ENCODE measurements around the gene SMARCAL1.

Gene SMARCAL1

DNA sequence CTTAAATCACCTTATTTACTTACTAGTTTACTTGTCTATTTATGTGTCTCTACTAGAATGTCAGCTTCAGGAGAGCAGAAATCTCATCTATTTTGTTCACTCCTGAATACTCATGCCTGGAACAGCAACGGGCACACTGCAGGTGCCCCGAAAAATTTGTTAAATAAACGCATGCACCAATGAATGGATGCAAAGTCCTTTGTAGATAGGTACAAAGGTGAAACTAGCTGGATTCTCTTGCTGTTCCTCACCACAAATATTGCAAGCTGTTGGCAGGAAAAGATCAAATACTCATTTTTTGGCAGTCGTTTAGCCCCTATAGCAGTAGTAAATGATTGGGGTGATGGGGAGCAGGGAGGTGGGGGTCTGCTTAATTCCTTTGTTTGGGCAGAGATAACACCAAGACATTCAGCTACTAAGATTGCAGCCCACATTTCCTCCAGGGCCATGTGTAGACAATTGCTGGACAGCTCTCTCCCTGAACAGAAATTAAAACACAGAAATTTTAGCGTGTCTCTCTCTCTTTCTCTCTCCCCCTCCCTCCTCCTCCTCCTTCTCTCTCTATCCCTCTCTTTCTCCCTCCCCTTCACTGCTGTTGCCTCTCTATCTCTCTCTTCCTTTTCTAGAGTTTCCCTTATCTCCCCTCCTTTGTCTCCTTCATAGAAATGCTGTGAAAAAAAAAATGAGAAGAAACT, 45.4 kb upstream of the SMARCAL1 start:
- Histone ChIP-seq H3K27ac (ENCODE audit: low read length) (no peak overlapping the region), H3K79me2 (ENCODE audit: low read length) (no peaks in the 10 kb centered on the region), H2AFZ (ENCODE audit: low read depth, low read length) (no peak overlapping the region), H3K9me3 (ENCODE audit: insufficient read depth, low read length) (no peaks in the 10 kb centered on the region), H3K4me1 (ENCODE audit: low read length) (no peaks in the 10 kb centered on the region), H3K36me3 (replicated peaks; ENCODE audit: low read depth, low read length) (no peaks in the 10 kb centered on the region), H3K9ac (ENCODE audit: low read length) (no peak overlapping the region), H4K20me1 (ENCODE audit: insufficient read depth, low read length) (no peaks in the 10 kb centered on the region), H3K27me3 (ENCODE audit: low read depth, low read length) (peaks cover 25% of the 10 kb centered on the region), H3K4me3 (ENCODE audit: low read length) (no peak overlapping the region), H3K4me2 (ENCODE audit: low read length) (no peak overlapping the region)
- no peak for TF ChIP-seq EZH2phosphoT487 (IDR thresholded peaks at IDR 0.05; ENCODE audit: low read depth)
- TF ChIP-seq, protein P1, sequence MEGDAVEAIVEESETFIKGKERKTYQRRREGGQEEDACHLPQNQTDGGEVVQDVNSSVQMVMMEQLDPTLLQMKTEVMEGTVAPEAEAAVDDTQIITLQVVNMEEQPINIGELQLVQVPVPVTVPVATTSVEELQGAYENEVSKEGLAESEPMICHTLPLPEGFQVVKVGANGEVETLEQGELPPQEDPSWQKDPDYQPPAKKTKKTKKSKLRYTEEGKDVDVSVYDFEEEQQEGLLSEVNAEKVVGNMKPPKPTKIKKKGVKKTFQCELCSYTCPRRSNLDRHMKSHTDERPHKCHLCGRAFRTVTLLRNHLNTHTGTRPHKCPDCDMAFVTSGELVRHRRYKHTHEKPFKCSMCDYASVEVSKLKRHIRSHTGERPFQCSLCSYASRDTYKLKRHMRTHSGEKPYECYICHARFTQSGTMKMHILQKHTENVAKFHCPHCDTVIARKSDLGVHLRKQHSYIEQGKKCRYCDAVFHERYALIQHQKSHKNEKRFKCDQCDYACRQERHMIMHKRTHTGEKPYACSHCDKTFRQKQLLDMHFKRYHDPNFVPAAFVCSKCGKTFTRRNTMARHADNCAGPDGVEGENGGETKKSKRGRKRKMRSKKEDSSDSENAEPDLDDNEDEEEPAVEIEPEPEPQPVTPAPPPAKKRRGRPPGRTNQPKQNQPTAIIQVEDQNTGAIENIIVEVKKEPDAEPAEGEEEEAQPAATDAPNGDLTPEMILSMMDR (IDR thresholded peaks at IDR 0.05; ENCODE audit: low read depth, low read length), result no peak

DNA sequence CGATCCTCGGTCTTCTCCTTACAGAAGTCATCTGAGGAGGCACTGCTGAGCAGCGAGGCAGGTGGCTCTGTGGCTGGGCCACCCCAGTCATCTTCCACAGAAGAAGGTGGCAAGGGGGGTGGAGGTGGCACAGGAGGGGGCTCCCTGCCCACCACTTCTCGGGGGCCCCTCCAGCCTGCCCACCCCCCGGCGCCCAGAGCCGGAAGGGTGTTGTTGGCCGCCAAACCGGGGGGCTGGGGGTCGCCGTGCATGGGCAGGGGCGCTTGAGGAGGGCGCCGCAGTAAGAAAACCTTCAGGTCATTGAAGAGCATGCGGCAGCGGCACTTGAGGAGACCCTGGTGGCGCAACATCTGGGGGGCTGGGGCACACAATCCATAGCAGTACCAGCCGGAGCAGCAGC, 42.5 kb upstream of the SMARCAL1 start:
- H3K36me3 ChIP-seq (replicated peaks; ENCODE audit: low read depth, low read length), result no peaks in the 10 kb centered on the region
- no peak overlapping the region for H2AFZ ChIP-seq (ENCODE audit: low read depth, low read length)
- H3K27ac ChIP-seq (ENCODE audit: low read length), result no peak overlapping the region
- H3K4me2 ChIP-seq (ENCODE audit: low read length), result no peak overlapping the region
- H3K9ac ChIP-seq (ENCODE audit: low read length), result no peak overlapping the region
- no peak overlapping the region for H3K4me3 ChIP-seq (ENCODE audit: low read length)
- H3K9me3 ChIP-seq (ENCODE audit: insufficient read depth, low read length), result no peaks in the 10 kb centered on the region
- H3K79me2 ChIP-seq (ENCODE audit: low read length), result no peaks in the 10 kb centered on the region
- TF ChIP-seq, protein P1 (IDR thresholded peaks at IDR 0.05; ENCODE audit: low read depth, low read length), result no peak
- no peak for TF ChIP-seq EZH2phosphoT487 (IDR thresholded peaks at IDR 0.05; ENCODE audit: low read depth)
- H4K20me1 ChIP-seq (ENCODE audit: insufficient read depth, low read length), result no peaks in the 10 kb centered on the region
- peaks cover 25% of the 10 kb centered on the region for H3K27me3 ChIP-seq (ENCODE audit: low read depth, low read length)
- H3K4me1 ChIP-seq (ENCODE audit: low read length), result peaks cover 7% of the 10 kb centered on the region

GRCh38 chr2:216370961-216371712, 41.1 kb upstream of the SMARCAL1 start:
- no peaks in the 10 kb centered on the region for H3K36me3 ChIP-seq (replicated peaks; ENCODE audit: low read depth, low read length)
- H3K4me2 ChIP-seq (ENCODE audit: low read length), result no peak overlapping the region
- no peak overlapping the region for H2AFZ ChIP-seq (ENCODE audit: low read depth, low read length)
- H3K27ac ChIP-seq (ENCODE audit: low read length), result no peak overlapping the region
- no peaks in the 10 kb centered on the region for H3K79me2 ChIP-seq (ENCODE audit: low read length)
- H3K27me3 ChIP-seq (ENCODE audit: low read depth, low read length), result peaks cover 23% of the 10 kb centered on the region
- H3K9me3 ChIP-seq (ENCODE audit: insufficient read depth, low read length), result no peaks in the 10 kb centered on the region
- TF ChIP-seq, protein P1 (IDR thresholded peaks at IDR 0.05; ENCODE audit: low read depth, low read length), result no peak
- TF ChIP-seq EZH2phosphoT487 (IDR thresholded peaks at IDR 0.05; ENCODE audit: low read depth), result no peak
- peaks cover 7% of the 10 kb centered on the region for H3K4me1 ChIP-seq (ENCODE audit: low read length)
- no peaks in the 10 kb centered on the region for H4K20me1 ChIP-seq (ENCODE audit: insufficient read depth, low read length)
- H3K9ac ChIP-seq (ENCODE audit: low read length), result no peak overlapping the region
- no peak overlapping the region for H3K4me3 ChIP-seq (ENCODE audit: low read length)
